HG03045 (cell line): ENCODE data around the gene SIN3A.
"Not testable (repeated sequence)": the region's sequence is repeated elsewhere in the genome, so short reads cannot be mapped to it uniquely, and the experiment has no call there.

Source experiments
- ATAC-seq: cut with Tn5 transposase; IDR thresholded peaks from one replicate; pipeline ENCODE4 v1.9.1; 2021; ENCODE audit warnings: mild to moderate bottlenecking, moderate library complexity; ENCODE audit not compliant: unreplicated experiment

Gene SIN3A

GRCh38 chr15:75339531-75340240, 111.8 kb downstream of the SIN3A start:
- ATAC-seq: no peak

DNA sequence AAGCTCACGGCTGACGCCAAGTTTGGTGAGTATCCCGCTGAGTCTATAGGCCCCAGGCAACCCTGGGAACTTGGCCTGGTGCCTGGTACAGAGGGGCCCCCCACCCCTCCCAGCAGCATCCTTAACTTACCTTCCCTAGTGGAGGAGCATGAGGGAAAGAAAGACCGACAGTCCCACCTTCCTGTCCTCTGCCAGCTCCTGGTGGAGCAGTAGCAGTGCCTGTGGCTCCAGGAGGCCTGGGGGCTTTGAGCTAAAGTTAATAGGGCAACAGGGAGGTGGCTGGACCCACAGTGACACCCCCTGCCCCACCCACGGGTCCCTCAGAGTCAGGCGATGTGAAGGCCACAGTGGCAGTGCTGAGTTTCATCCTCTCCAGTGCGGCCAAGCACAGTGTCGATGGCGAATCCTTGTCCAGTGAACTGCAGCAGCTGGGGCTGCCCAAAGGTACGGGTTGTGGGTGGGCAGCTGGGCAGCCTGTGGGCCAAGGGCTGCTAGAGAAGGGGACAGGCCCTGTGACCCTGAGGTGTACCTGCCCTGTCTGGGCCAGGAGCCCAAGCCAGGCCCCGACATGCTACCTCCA, 112.7 kb downstream of the SIN3A start:
- ATAC-seq: no peak

GRCh38 chr15:75335705-75336355, 115.7 kb downstream of the SIN3A start, which contains the start of gene COMMD4:
TSS of gene COMMD4 (plus strand) at chr15:75336063. CDS start at chr15:75336090, 27 bp downstream.
- peak; percentile 77 for ATAC-seq

- no peak for ATAC-seq
Measured at GRCh38 chr15:75335313-75335704, 116.2 kb downstream of the SIN3A start.

DNA sequence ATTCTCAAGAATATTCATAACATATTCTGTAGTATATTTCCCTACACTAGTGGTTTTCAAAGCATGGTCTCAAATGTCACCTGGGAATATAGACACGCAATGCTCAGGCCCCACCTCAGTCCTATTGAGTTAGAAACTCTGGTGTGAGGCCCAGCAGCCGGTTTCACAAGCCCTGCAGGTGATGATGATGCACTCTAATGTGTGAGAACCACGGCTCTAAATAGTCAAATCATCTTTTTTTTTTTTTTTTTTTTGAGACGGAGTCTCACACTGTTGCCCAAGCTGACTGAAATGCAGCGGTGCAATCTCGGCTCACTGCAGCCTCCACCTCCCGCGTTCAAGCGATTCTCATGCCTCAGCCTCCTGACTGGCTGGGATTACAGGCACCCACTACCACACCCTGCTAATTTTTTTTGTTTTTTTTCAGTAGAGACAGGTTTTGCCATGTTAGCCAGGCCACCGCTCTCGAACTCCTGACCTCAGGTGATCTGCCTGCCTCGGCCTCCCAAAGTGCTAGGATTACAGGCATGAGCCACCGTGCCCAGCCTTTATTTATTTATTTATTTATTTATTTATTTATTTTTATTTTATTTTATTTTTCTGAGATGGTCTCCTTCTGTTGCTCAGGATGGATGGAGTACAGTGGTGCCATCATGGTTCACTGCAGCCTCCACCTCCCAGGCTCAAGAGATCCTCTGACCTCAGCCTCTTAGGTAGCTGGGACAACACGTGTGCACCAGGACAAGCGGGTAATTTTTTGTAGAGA, 117.7 kb downstream of the SIN3A start:
- ATAC-seq: not testable (repeated sequence)

- ATAC-seq: not testable (repeated sequence)
Measured at GRCh38 chr15:75332093-75332492, 119.4 kb downstream of the SIN3A start.

GRCh38 chr15:75329571-75329970, 121.9 kb downstream of the SIN3A start:
- ATAC-seq: no peak

GRCh38 chr15:75328493-75329314, 122.8 kb downstream of the SIN3A start:
- ATAC-seq: no peak

DNA sequence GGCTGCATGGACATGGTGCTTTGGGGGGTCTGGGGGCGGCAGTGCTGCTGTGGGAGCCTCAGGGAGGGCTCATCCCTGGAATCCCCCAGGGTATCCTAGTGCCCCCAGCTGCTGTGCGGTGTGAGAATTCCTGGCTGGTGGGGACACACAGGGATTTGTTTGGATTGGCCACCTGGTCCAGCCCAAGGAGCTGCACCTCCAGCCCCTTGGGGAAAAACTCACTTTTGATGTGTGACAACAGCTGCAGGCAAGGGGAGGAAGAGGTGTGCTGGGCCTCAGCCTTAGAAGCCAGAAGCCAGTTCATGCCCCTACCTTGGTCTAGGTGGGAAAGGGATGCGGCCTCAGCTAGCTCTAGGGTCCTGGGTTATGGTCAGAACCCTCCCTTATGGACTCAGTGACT, 124.0 kb downstream of the SIN3A start:
- ATAC-seq: no peak

GRCh38 chr15:75327005-75327404, 124.5 kb downstream of the SIN3A start:
- ATAC-seq: no peak

DNA sequence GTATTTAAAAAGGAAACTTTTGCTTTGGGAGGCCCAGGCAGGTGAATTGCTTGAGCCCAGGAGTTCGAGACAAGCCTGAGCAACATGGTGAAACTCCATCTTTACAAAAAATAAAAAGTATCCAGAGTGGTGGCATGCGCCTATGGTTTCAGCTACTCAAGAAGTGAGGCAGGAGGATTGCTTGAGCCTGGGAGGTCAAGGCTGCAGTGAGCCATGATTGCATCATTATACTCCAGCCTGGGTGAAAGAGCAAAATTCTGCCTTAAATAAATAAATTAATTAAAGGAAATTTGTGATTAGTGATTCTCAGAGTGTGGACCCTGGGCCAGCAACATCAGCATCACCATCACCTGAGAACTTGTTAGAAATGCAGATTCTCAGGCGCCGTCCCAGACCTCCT, 125.6 kb downstream of the SIN3A start:
- ATAC-seq: no peak

- no peak for ATAC-seq
Measured at GRCh38 chr15:75321711-75322110, 129.8 kb downstream of the SIN3A start.
